ENCODE measurements around the gene ACADVL. TPM values are rescaled to one million over a fixed set of nuclear protein-coding genes. Genes with fewer than 3 reads are reported as not detected.

The ACADVL gene
- total and polyA plus RNA-seq, 2 of the 4 experiments (the other 2 are of a cell fraction): 139 to 752 TPM

GRCh38 chr17:7207120-7208001 is 12.4 kb upstream of the ACADVL start:
- POLR2A ChIA-PET (ENCODE audit: unreplicated experiment): no interaction called here
- Histone ChIP-seq H3K27ac (ENCODE audit: insufficient read depth, low read length) (no peak overlapping the region), H2BK120ac (ENCODE audit: low read depth, low read length) (no peak overlapping the region), H2AK5ac (ENCODE audit: low read depth, low read length) (peak overlapping the region; percentile 70; the same call in 1 of the 2 replicates), H3K9me1 (ENCODE audit: insufficient read depth, low read length) (peaks cover 13% of the 10 kb centered on the region), H3K4me3 (ENCODE audit: insufficient read depth, low read depth, low read length) (no peak overlapping the region), H4K8ac (ENCODE audit: low read depth in 2 of 2, low read length in 2 of 2) (no peak overlapping the region), H2AK9ac (replicated peaks; ENCODE audit: low read depth, low read length, poor library complexity) (no peak overlapping the region), H3K4ac (ENCODE audit: low read depth, low read length) (no peak overlapping the region), H3K27me3 (ENCODE audit: control insufficient read depth, insufficient read depth, low read length) (no peaks in the 10 kb centered on the region), H2BK15ac (ENCODE audit: low read depth, low read length) (no peak overlapping the region), H3K9ac (ENCODE audit: low read depth, low read length) (no peak overlapping the region), H3K18ac (ENCODE audit: low read depth, low read length) (no peak overlapping the region), H4K20me1 (ENCODE audit: insufficient read depth, low read length) (peaks cover 61% of the 10 kb centered on the region), H3K23ac (ENCODE audit: low read depth, low read length) (no peak overlapping the region), H3K56ac (ENCODE audit: extremely low read depth, insufficient read depth, low read length) (no peak overlapping the region), H3K9me3 (ENCODE audit: control insufficient read depth, insufficient read depth, low read length) (no peaks in the 10 kb centered on the region), H3K79me1 (ENCODE audit: low read depth in 1 of 2, low read length in 2 of 2) (peaks cover 13 to 89% of the 10 kb centered on the region in 2 experiments), H4K5ac (ENCODE audit: low read depth, low read length) (no peak overlapping the region), H3K4me1 (ENCODE audit: control insufficient read depth, insufficient read depth, low read length) (peaks cover 9% of the 10 kb centered on the region), H3K14ac (replicated peaks; ENCODE audit: low read depth, low read length) (no peak overlapping the region), H3K36me3 (ENCODE audit: control insufficient read depth, insufficient read depth, low read length) (peaks cover 17% of the 10 kb centered on the region), H3K4me2 (ENCODE audit: low read depth, low read length) (no peak overlapping the region), H2BK5ac (ENCODE audit: low read depth, low read length, poor library complexity, severe bottlenecking) (no peak overlapping the region), H4K91ac (ENCODE audit: insufficient read depth, low read depth, low read length) (no peak overlapping the region), H2AFZ (replicated peaks; ENCODE audit: low read length, poor library complexity) (peak overlapping the region; percentile 26), H2BK20ac (ENCODE audit: low read depth, low read length) (no peak overlapping the region)
- in situ Hi-C loops (cut with MboI; ENCODE audit: low sequenced_read_pairs) (no loop called here), dilution Hi-C loops (cut with HindIII; ENCODE audit: low sequenced_read_pairs, unreplicated experiment) (no loop called here), intact Hi-C loops (cut with micrococcal nuclease) (no loop called here)
- no peak for TF ChIP-seq CHD1 (IDR thresholded peaks at IDR 0.05; ENCODE audit: low read depth, low read length)
- no peak for TF ChIP-seq CEBPB (IDR thresholded peaks at IDR 0.05; ENCODE audit: low read depth, low read length)
- no peak for TF ChIP-seq RFX5 (IDR thresholded peaks at IDR 0.05; ENCODE audit: low read depth, low read length)
- TF ChIP-seq NFE2L2 (IDR thresholded peaks at IDR 0.05; ENCODE audit: low read depth, low read length): no peak
- TF ChIP-seq RCOR1 (IDR thresholded peaks at IDR 0.05; ENCODE audit: insufficient replicate concordance, low read length): no peak
- TF ChIP-seq CTCF (conservative IDR thresholded peaks at IDR 0.05; ENCODE audit: low read depth, low read length): no peak
- TF ChIP-seq USF2 (IDR thresholded peaks at IDR 0.05; ENCODE audit: low read depth, low read length): no peak
- no peak for TF ChIP-seq MAZ (IDR thresholded peaks at IDR 0.05; ENCODE audit: borderline replicate concordance, low read depth, low read length)
- TF ChIP-seq MXI1 (IDR thresholded peaks at IDR 0.05; ENCODE audit: borderline replicate concordance, low read depth, low read length): no peak
- TF ChIP-seq SMC3 (IDR thresholded peaks at IDR 0.05; ENCODE audit: low read depth, low read length): no peak
- TF ChIP-seq BHLHE40 (IDR thresholded peaks at IDR 0.05; ENCODE audit: low read depth, low read length): no peak
- no peak for TF ChIP-seq RAD21 (IDR thresholded peaks at IDR 0.05; ENCODE audit: low read length)
- no peak for TF ChIP-seq MAFK (IDR thresholded peaks at IDR 0.05; ENCODE audit: low read depth, low read length)
- peak; percentile 12; the same call in 1 of the 2 replicates for ATAC-seq (ENCODE audit: low read depth)
- WGBS, 2 experiments (ENCODE audit: extremely low coverage in 2 of 2, insufficient read length in 1 of 2): 81% methylated on average over 6 of the region's 24 CpGs; no CpG with 5 or more reads in 1 of the 2 experiments
- CTCF ChIA-PET: no interaction called here
- DNase-seq: peak; percentile 33
- no TSS peak for BruUV-seq (replicated peaks)

Measured in IMR-90 (cell line).